Colon (tissue), 2 donors: Measurements from ENCODE around the gene CCDC6.
"Not testable (repeated sequence)": the region's sequence is repeated elsewhere in the genome, so short reads cannot be mapped to it uniquely, and the experiment has no call there.

Source experiments
- FAIRE-seq: peaks from 2 replicates; lab custom pipeline; 2012; peaks lifted over from hg19 to GRCh38; lab: Jason Lieb, UNC
- donor health status: control.
- donor health status: control.

CCDC6 gene

GRCh38 chr10:59906417-59907202 is at the start of gene CCDC6:
Gene CCDC6, minus strand, starts transcription at chr10:59906556. Its CDS starts 132 bp downstream, at chr10:59906424.
- FAIRE-seq = no peak

- no peak for FAIRE-seq
These were observed 47.9 kb upstream of the CCDC6 start for GRCh38 chr10:59954296-59954695.

GRCh38 chr10:59953711-59954110 is 47.4 kb upstream of the CCDC6 start:
- not testable (repeated sequence) for FAIRE-seq

GRCh38 chr10:59950105-59950504 is 43.7 kb upstream of the CCDC6 start:
- no peak for FAIRE-seq

- FAIRE-seq = no peak
These were observed 43.3 kb upstream of the CCDC6 start for GRCh38 chr10:59949608-59950007.

GRCh38 chr10:59945991-59946390 is 39.6 kb upstream of the CCDC6 start:
- FAIRE-seq = no peak

- FAIRE-seq = no peak
These were observed 39.2 kb upstream of the CCDC6 start for GRCh38 chr10:59945590-59945989.

GRCh38 chr10:59944339-59944935 is 38.1 kb upstream of the CCDC6 start:
- FAIRE-seq = no peak

GRCh38 chr10:59942556-59942955 is 36.2 kb upstream of the CCDC6 start:
- FAIRE-seq = no peak

GRCh38 chr10:59937720-59938119 is 31.4 kb upstream of the CCDC6 start:
- FAIRE-seq = no peak

- no peak for FAIRE-seq
These were observed 28.3 kb upstream of the CCDC6 start for GRCh38 chr10:59934701-59935100.

- FAIRE-seq = not testable (repeated sequence)
These were observed 24.6 kb upstream of the CCDC6 start for GRCh38 chr10:59930788-59931521.

- FAIRE-seq = no peak
These were observed 19.7 kb upstream of the CCDC6 start for GRCh38 chr10:59926086-59926485.

GRCh38 chr10:59922907-59923306 is 16.6 kb upstream of the CCDC6 start:
- no peak for FAIRE-seq

- FAIRE-seq = no peak
These were observed 11.6 kb upstream of the CCDC6 start for GRCh38 chr10:59917922-59918321.

GRCh38 chr10:59913547-59914237 is 7.3 kb upstream of the CCDC6 start:
- peak; percentile 21 for FAIRE-seq

GRCh38 chr10:59910867-59911266 is 4.5 kb upstream of the CCDC6 start:
- no peak for FAIRE-seq

- FAIRE-seq = no peak
These were observed 3.5 kb upstream of the CCDC6 start for GRCh38 chr10:59909815-59910214.

- no peak for FAIRE-seq
These were observed 2.4 kb upstream of the CCDC6 start for GRCh38 chr10:59908808-59909143.

GRCh38 chr10:59907918-59908807 is 1.8 kb upstream of the CCDC6 start:
- no peak for FAIRE-seq

GRCh38 chr10:59907537-59907917 is 1.2 kb upstream of the CCDC6 start:
- no peak for FAIRE-seq
